Measurements from ENCODE around the gene HSPB7.

- TF ChIP-seq POLR2AphosphoS5 (IDR thresholded peaks at IDR 0.05; ENCODE audit: low read depth, low read length): no peak
- TF ChIP-seq REST (IDR thresholded peaks at IDR 0.05; ENCODE audit: insufficient read depth in 1 of 2, low read depth in 2 of 2, low read length in 2 of 2): no peak
These were observed 8.8 kb downstream of the HSPB7 start for GRCh38 chr1:16009030-16009460.

All from PFSK-1 (cell line).